Measurements from ENCODE around the gene CSMD2.

DNA sequence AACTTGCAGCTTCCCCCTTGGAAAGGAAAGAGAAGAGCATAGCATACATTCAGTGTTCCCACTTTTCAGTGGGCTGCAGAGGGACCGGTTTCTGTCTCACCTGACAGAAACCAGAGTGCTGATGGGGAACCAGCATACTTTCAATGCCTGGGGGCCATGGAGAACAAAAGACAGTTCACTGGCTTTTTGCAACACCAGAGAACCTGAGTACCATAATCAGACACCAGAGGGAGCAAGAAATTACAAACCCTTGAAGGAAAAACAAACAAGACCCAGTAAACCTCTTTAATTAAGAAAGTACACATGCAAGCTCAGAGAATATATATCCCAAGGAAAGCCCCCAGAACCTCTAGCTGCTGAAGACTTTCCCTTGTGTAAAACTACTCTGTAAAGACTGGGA lies 51.1 kb downstream of the CSMD2 start:
- TF ChIP-seq, protein P1, sequence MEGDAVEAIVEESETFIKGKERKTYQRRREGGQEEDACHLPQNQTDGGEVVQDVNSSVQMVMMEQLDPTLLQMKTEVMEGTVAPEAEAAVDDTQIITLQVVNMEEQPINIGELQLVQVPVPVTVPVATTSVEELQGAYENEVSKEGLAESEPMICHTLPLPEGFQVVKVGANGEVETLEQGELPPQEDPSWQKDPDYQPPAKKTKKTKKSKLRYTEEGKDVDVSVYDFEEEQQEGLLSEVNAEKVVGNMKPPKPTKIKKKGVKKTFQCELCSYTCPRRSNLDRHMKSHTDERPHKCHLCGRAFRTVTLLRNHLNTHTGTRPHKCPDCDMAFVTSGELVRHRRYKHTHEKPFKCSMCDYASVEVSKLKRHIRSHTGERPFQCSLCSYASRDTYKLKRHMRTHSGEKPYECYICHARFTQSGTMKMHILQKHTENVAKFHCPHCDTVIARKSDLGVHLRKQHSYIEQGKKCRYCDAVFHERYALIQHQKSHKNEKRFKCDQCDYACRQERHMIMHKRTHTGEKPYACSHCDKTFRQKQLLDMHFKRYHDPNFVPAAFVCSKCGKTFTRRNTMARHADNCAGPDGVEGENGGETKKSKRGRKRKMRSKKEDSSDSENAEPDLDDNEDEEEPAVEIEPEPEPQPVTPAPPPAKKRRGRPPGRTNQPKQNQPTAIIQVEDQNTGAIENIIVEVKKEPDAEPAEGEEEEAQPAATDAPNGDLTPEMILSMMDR (conservative IDR thresholded peaks at IDR 0.05; ENCODE audit: low read length): peak; percentile 50
- TF ChIP-seq EZH2phosphoT487 (IDR thresholded peaks at IDR 0.05; ENCODE audit: borderline replicate concordance, low read depth, low read length): no peak
